Hepatocyte (in vitro differentiated cells): ENCODE data around the gene HSD17B8.

Experiments used
- CTCF ChIP-seq: fragments of 200-600 bp; sonication (generic); IDR thresholded peaks from 2 replicates; pipeline ENCODE4 v1.5.1; 2016; ENCODE audit warnings: antibody characterized with exemption, mild to moderate bottlenecking; ENCODE audit not compliant: poor library complexity
- EZH2phosphoT487 ChIP-seq: fragments of 200-600 bp; sonication (generic); IDR thresholded peaks from one replicate; pipeline ENCODE4 v1.6.1; 2018; ENCODE audit warnings: antibody characterized with exemption, mild to moderate bottlenecking, low read depth, moderate library complexity; ENCODE audit not compliant: unreplicated experiment, severe bottlenecking

- TF ChIP-seq EZH2phosphoT487, result no peak
- no peak for TF ChIP-seq CTCF
Observed at GRCh38 chr6:33156964-33157363, 47.5 kb upstream of the HSD17B8 start.
